GM18519 (cell line): ENCODE results near the gene TYSND1.
"Not testable (repeated sequence)": the region's sequence is repeated elsewhere in the genome, so short reads cannot be mapped to it uniquely, and the experiment has no call there.

Experiments
- ATAC-seq: cut with Tn5 transposase; IDR thresholded peaks from one replicate; pipeline ENCODE4 v1.9.1; 2021; ENCODE audit warnings: mild to moderate bottlenecking, moderate library complexity; ENCODE audit not compliant: unreplicated experiment, low FRiP score

The TYSND1 gene

GRCh38 chr10:70146489-70147258 lies at the start of gene TYSND1:
Gene TYSND1 (minus strand): TSS chr10:70146700. CDS start chr10:70146586, 114 bp downstream.
- ATAC-seq = peak; percentile 84

- no peak for ATAC-seq
Observed at GRCh38 chr10:70193391-70193844, 46.9 kb upstream of the TYSND1 start.

- no peak for ATAC-seq
Observed at GRCh38 chr10:70192326-70192968, 45.9 kb upstream of the TYSND1 start.

- no peak for ATAC-seq
Observed at GRCh38 chr10:70191972-70192305, 45.4 kb upstream of the TYSND1 start.

GRCh38 chr10:70191161-70191971 lies 44.9 kb upstream of the TYSND1 start:
- ATAC-seq = no peak

GRCh38 chr10:70190581-70190980 lies 44.1 kb upstream of the TYSND1 start:
- ATAC-seq = no peak

GRCh38 chr10:70190102-70190501 lies 43.6 kb upstream of the TYSND1 start:
- no peak for ATAC-seq

- no peak for ATAC-seq
Observed at GRCh38 chr10:70188768-70189167, 42.3 kb upstream of the TYSND1 start.

GRCh38 chr10:70186571-70186970 lies 40.1 kb upstream of the TYSND1 start:
- no peak for ATAC-seq

GRCh38 chr10:70186090-70186489 lies 39.6 kb upstream of the TYSND1 start:
- ATAC-seq = no peak

- ATAC-seq = no peak
Observed at GRCh38 chr10:70183304-70183703, 36.8 kb upstream of the TYSND1 start.

GRCh38 chr10:70179209-70179608 lies 32.7 kb upstream of the TYSND1 start:
- not testable (repeated sequence) for ATAC-seq

GRCh38 chr10:70178139-70178725 lies 31.7 kb upstream of the TYSND1 start:
- no peak for ATAC-seq

GRCh38 chr10:70176441-70176840 lies 29.9 kb upstream of the TYSND1 start:
- ATAC-seq = no peak

- ATAC-seq = no peak
Observed at GRCh38 chr10:70175516-70175915, 29.0 kb upstream of the TYSND1 start.

- ATAC-seq = no peak
Observed at GRCh38 chr10:70174058-70174741, 27.7 kb upstream of the TYSND1 start.

GRCh38 chr10:70169649-70170364 lies 23.3 kb upstream of the TYSND1 start:
- ATAC-seq = no peak

GRCh38 chr10:70169011-70169410 lies 22.5 kb upstream of the TYSND1 start:
- ATAC-seq = no peak

- ATAC-seq = no peak
Observed at GRCh38 chr10:70167246-70167645, 20.7 kb upstream of the TYSND1 start.

- ATAC-seq = no peak
Observed at GRCh38 chr10:70166394-70166793, 19.9 kb upstream of the TYSND1 start.
